ENCODE measurements around the gene EPYC.

DNA sequence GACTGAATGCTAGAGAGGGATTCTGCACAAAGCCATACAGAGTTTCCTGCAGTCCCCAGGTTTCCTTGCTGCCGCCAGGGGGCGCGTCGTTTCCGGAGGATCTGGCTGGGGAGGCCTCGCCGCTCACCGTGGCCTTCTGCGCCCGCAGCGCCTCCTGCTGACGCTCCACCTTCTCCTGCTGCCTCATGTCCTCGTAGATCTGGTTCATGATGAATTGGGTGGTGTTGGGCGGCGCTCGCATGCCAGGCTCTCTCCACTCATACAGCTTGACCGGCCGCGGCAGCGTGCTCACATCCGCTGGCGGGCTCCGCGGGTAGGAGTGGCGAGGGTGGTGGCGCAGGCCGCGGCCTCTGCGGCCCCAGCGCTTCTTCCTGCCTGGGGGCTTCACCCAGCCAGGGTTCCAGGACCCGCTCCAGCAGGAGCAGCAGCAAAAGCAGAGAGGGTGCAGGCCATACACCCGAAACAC is 50.8 kb downstream of the EPYC start:
- TF ChIP-seq POLR2AphosphoS5 (IDR thresholded peaks at IDR 0.05; ENCODE audit: borderline replicate concordance, low read depth, low read length) (no peak), EZH2 (IDR thresholded peaks at IDR 0.05) (no peak)

Measured in SK-N-MC (cell line).